SK-N-SH (cell line): ENCODE results near the gene AACS.

Source experiments
- CTCF ChIP-seq: fragments of 200-600 bp; sonication (generic); IDR thresholded peaks from 2 replicates; pipeline ENCODE4 v1.6.1; 2017; ENCODE audit warnings: antibody characterized with exemption, mild to moderate bottlenecking, moderate library complexity
- EP300 ChIP-seq, 2 experiments: IDR thresholded peaks; 2 replicates each; pipeline versions ENCODE4 v1.4.0 to v1.6.1; 2012; ENCODE audit warnings: borderline replicate concordance in 1 of 2, low read depth in 1 of 2, low read length in 1 of 2
- FOXM1 ChIP-seq: IDR thresholded peaks from 2 replicates; pipeline ENCODE4 v1.4.0; 2012; ENCODE audit warnings: low read depth, mild to moderate bottlenecking
- MAX ChIP-seq: IDR thresholded peaks from 2 replicates; pipeline ENCODE4 v1.4.0; 2012; ENCODE audit warnings: low read depth
- NFIC ChIP-seq: IDR thresholded peaks from 2 replicates; pipeline ENCODE4 v1.4.0; 2012; ENCODE audit warnings: borderline replicate concordance
- NRF1 ChIP-seq: IDR thresholded peaks from 2 replicates; pipeline ENCODE4 v1.6.1; 2012; ENCODE audit warnings: low read depth, mild to moderate bottlenecking, low read length
- POLR2AphosphoS5 ChIP-seq: IDR thresholded peaks from 2 replicates; pipeline ENCODE4 v1.6.1; 2012; ENCODE audit warnings: low read depth, low read length
- RAD21 ChIP-seq: IDR thresholded peaks from 2 replicates; pipeline ENCODE4 v1.6.1; 2012; ENCODE audit warnings: mild to moderate bottlenecking, low read length
- USF1 ChIP-seq: IDR thresholded peaks from 2 replicates; pipeline ENCODE4 v1.4.0; 2012; ENCODE audit warnings: low read depth, borderline replicate concordance
- YY1 ChIP-seq: IDR thresholded peaks from 2 replicates; pipeline ENCODE4 v1.4.0; 2012; ENCODE audit warnings: low read depth, mild to moderate bottlenecking
- TF ChIP-seq, protein P1 (sequence below): IDR thresholded peaks from 2 replicates; pipeline ENCODE4 v1.6.1; 2012; ENCODE audit warnings: mild to moderate bottlenecking, low read depth, low read length, moderate library complexity
- TF ChIP-seq, protein P2 (sequence below): IDR thresholded peaks from 2 replicates; pipeline ENCODE4 v1.4.0; 2012; ENCODE audit warnings: low read depth, borderline replicate concordance

GRCh38 chr12:125135906-125136305 is 70.7 kb downstream of the AACS start:
- TF ChIP-seq CTCF (no peak), POLR2AphosphoS5 (no peak), MAX (no peak), YY1 (no peak), EP300 (IDR thresholded peaks at IDR 0.05; ENCODE audit: borderline replicate concordance in 1 of 2, low read depth in 1 of 2, low read length in 1 of 2) (no peak), NFIC (no peak), NRF1 (no peak), FOXM1 (no peak), RAD21 (no peak), USF1 (no peak)
- TF ChIP-seq, protein P1, sequence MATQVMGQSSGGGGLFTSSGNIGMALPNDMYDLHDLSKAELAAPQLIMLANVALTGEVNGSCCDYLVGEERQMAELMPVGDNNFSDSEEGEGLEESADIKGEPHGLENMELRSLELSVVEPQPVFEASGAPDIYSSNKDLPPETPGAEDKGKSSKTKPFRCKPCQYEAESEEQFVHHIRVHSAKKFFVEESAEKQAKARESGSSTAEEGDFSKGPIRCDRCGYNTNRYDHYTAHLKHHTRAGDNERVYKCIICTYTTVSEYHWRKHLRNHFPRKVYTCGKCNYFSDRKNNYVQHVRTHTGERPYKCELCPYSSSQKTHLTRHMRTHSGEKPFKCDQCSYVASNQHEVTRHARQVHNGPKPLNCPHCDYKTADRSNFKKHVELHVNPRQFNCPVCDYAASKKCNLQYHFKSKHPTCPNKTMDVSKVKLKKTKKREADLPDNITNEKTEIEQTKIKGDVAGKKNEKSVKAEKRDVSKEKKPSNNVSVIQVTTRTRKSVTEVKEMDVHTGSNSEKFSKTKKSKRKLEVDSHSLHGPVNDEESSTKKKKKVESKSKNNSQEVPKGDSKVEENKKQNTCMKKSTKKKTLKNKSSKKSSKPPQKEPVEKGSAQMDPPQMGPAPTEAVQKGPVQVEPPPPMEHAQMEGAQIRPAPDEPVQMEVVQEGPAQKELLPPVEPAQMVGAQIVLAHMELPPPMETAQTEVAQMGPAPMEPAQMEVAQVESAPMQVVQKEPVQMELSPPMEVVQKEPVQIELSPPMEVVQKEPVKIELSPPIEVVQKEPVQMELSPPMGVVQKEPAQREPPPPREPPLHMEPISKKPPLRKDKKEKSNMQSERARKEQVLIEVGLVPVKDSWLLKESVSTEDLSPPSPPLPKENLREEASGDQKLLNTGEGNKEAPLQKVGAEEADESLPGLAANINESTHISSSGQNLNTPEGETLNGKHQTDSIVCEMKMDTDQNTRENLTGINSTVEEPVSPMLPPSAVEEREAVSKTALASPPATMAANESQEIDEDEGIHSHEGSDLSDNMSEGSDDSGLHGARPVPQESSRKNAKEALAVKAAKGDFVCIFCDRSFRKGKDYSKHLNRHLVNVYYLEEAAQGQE: no peak
- TF ChIP-seq, protein P2, sequence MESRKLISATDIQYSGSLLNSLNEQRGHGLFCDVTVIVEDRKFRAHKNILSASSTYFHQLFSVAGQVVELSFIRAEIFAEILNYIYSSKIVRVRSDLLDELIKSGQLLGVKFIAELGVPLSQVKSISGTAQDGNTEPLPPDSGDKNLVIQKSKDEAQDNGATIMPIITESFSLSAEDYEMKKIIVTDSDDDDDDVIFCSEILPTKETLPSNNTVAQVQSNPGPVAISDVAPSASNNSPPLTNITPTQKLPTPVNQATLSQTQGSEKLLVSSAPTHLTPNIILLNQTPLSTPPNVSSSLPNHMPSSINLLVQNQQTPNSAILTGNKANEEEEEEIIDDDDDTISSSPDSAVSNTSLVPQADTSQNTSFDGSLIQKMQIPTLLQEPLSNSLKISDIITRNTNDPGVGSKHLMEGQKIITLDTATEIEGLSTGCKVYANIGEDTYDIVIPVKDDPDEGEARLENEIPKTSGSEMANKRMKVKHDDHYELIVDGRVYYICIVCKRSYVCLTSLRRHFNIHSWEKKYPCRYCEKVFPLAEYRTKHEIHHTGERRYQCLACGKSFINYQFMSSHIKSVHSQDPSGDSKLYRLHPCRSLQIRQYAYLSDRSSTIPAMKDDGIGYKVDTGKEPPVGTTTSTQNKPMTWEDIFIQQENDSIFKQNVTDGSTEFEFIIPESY: no peak
